ENCODE results near the gene RHOT2. TPM values are rescaled to one million over a fixed set of nuclear protein-coding genes. Genes with fewer than 3 reads are reported as not detected.

RHOT2 gene
- total RNA-seq, 4 donors from 2014 or later = 68.6 to 188 (median 106) TPM

- no peaks in the 10 kb centered on the region for H3K36me3 ChIP-seq
- 80 to 87% methylated on average over 16 to 19 of the region's 19 CpGs for WGBS, 2 donors
- peaks cover 0 to 39% (median 4%) of the 10 kb centered on the region in 4 donors for H3K4me1 ChIP-seq
- no peak overlapping the region for H3K4me3 ChIP-seq
- TF ChIP-seq EP300 (IDR thresholded peaks at IDR 0.05) (no peak), POLR2A (IDR thresholded peaks at IDR 0.05) (no peak), CTCF (IDR thresholded peaks at IDR 0.05) (no peak)
- no peak for DNase-seq (ENCODE audit: low spot score in 2 of 2)
- H3K27me3 ChIP-seq = peaks cover 0 to 85% of the 10 kb centered on the region in 2 donors
- no peak overlapping the region for H3K27ac ChIP-seq
- no peaks in the 10 kb centered on the region for H3K9me3 ChIP-seq
Measured at GRCh38 chr16:702341-702740, 34.4 kb downstream of the RHOT2 start.

- Histone ChIP-seq H3K9me3 (no peaks in the 10 kb centered on the region), H3K27ac (no peak overlapping the region), H3K4me3 (no peak overlapping the region), H3K27me3 (peaks cover 2 to 90% of the 10 kb centered on the region in 2 donors), H3K4me1 (peaks cover 0 to 40% (median 4%) of the 10 kb centered on the region in 4 donors), H3K36me3 (no peaks in the 10 kb centered on the region)
- TF ChIP-seq POLR2A (IDR thresholded peaks at IDR 0.05) (no peak), CTCF (IDR thresholded peaks at IDR 0.05) (no peak), EP300 (IDR thresholded peaks at IDR 0.05) (no peak)
- 70 to 86% methylated on average over 9 of the region's 12 CpGs for WGBS, 2 donors
- DNase-seq (ENCODE audit: low spot score in 2 of 2) = no peak
Measured at GRCh38 chr16:703406-703805, 35.5 kb downstream of the RHOT2 start.

GRCh38 chr16:704047-704446, 36.1 kb downstream of the RHOT2 start:
- H3K4me3 ChIP-seq = no peak overlapping the region
- WGBS, 2 donors = 49 to 90% methylated on average over 2 to 7 of the region's 7 CpGs
- H3K27ac ChIP-seq = no peak overlapping the region
- no peak for TF ChIP-seq CTCF (IDR thresholded peaks at IDR 0.05)
- TF ChIP-seq POLR2A (IDR thresholded peaks at IDR 0.05) = no peak
- no peak for TF ChIP-seq EP300 (IDR thresholded peaks at IDR 0.05)
- H3K4me1 ChIP-seq = peaks cover 0 to 40% (median 4%) of the 10 kb centered on the region in 4 donors
- no peaks in the 10 kb centered on the region for H3K36me3 ChIP-seq
- H3K9me3 ChIP-seq = no peaks in the 10 kb centered on the region
- DNase-seq (ENCODE audit: low spot score in 2 of 2) = no peak
- H3K27me3 ChIP-seq = peaks cover 2 to 93% of the 10 kb centered on the region in 2 donors

GRCh38 chr16:704552-705380, 36.8 kb downstream of the RHOT2 start:
- peak overlapping the region in 1 of 4 donors; percentile 44 for H3K4me3 ChIP-seq
- H3K27me3 ChIP-seq = peaks cover 2 to 93% of the 10 kb centered on the region in 2 donors
- no peak for TF ChIP-seq EP300 (IDR thresholded peaks at IDR 0.05)
- TF ChIP-seq CTCF (IDR thresholded peaks at IDR 0.05) = no peak
- TF ChIP-seq POLR2A (IDR thresholded peaks at IDR 0.05) = no peak
- no peaks in the 10 kb centered on the region for H3K9me3 ChIP-seq
- H3K4me1 ChIP-seq = peaks cover 0 to 42% (median 4%) of the 10 kb centered on the region in 4 donors
- peak overlapping the region in 1 of 4 donors; percentile 20 for H3K27ac ChIP-seq
- no peaks in the 10 kb centered on the region for H3K36me3 ChIP-seq
- WGBS, 2 donors = 8 to 29% methylated on average over 20 to 35 of the region's 50 CpGs
- DNase-seq (ENCODE audit: low spot score in 2 of 2) = no peak
